Lung (tissue), 12 donors: Measurements from ENCODE around the gene TEC. TPM values are rescaled to one million over a fixed set of nuclear protein-coding genes. Genes with fewer than 3 reads are reported as not detected.
A peak's percentile ranks its signal among the peaks of the same experiment; 100 is the strongest.

Experiments used
- ATAC-seq: fragments of 200-7000 bp; cut with Tn5 transposase; one replicate; pipeline ENCODE4 v1.9.1; 2020; ENCODE audit warnings: moderate number of reproducible peaks; ENCODE audit not compliant: insufficient read depth, low FRiP score
- DNase-seq, 3 donors: peaks; one replicate each; pipeline ENCODE4 v3.0.0-alpha.2; 2013 to 2017
- H3K27ac ChIP-seq, 2 donors: one replicate each; pipeline ENCODE4 v1.5.1; 2013; ENCODE audit warnings: mild to moderate bottlenecking in 2 of 2, moderate library complexity in 2 of 2, control low read depth in 1 of 2, inconsistent platforms in 1 of 2, low read depth in 1 of 2, low read length in 1 of 2
- H3K27me3 ChIP-seq, 3 donors: one replicate each; pipeline ENCODE4 v1.5.1; 2013; ENCODE audit warnings: low read length in 2 of 3; ENCODE audit not compliant: control insufficient read depth in 3 of 3, insufficient read depth in 3 of 3
- H3K36me3 ChIP-seq, 4 donors: one replicate each; pipeline ENCODE4 v1.5.1; 2013; ENCODE audit warnings: low read length in 4 of 4, mild to moderate bottlenecking in 1 of 4, moderate library complexity in 1 of 4; ENCODE audit not compliant: control insufficient read depth in 4 of 4, insufficient read depth in 4 of 4
- H3K4me1 ChIP-seq, 5 donors: one replicate each; pipeline ENCODE4 v1.5.1; 2013; ENCODE audit warnings: low read length in 5 of 5, mild to moderate bottlenecking in 2 of 5, moderate library complexity in 1 of 5; ENCODE audit not compliant: control insufficient read depth in 5 of 5, insufficient read depth in 5 of 5
- H3K4me3 ChIP-seq: one replicate; pipeline ENCODE4 v1.5.1; 2013; ENCODE audit warnings: mild to moderate bottlenecking, control low read depth, moderate library complexity
- H3K9ac ChIP-seq, 2 donors: one replicate each; pipeline ENCODE4 v1.5.1; 2013; ENCODE audit warnings: low read length in 2 of 2, control low read depth in 1 of 2; ENCODE audit not compliant: insufficient read depth in 1 of 2
- H3K9me3 ChIP-seq, 4 donors: one replicate each; pipeline ENCODE4 v1.5.1; 2013; ENCODE audit warnings: low read length in 3 of 4, mild to moderate bottlenecking in 1 of 4, moderate library complexity in 1 of 4; ENCODE audit not compliant: control insufficient read depth in 4 of 4, insufficient read depth in 3 of 4
- WGBS, 2 donors: extraction: QIAGEN DNeasy Blood & Tissue Kit; methylation state at CpG; one replicate each; pipeline ENCODE4 v1.1.7; 2013; 5-methylcytosine and 5-hydroxymethylcytosine counted together
- polyA plus RNA-seq, 2 donors: library from polyadenylated mRNA; stranded (reverse); fragments of 200-250 nt; gene quantifications; one replicate each; pipeline ENCODE4 v1.2.1, GENCODE V29; 2013
- total RNA-seq, 2 donors: library from RNA; depleted of rRNA in 1 of 2; stranded (reverse); fragments of >200 nt in 1 of 2; gene quantifications; one replicate each; pipeline ENCODE4 v1.2.1, GENCODE V29; 2014 to 2021
- TF ChIP-seq, protein P1 (sequence below): IDR thresholded peaks from 2 replicates; pipeline ENCODE4 v1.5.1; 2012; ENCODE audit warnings: mild to moderate bottlenecking; ENCODE audit errors: control extremely low read depth, extremely low read depth
- donor health status: control.
- donor health status: control.
- donor health status: Bipolar disorder and iron deficiency.
- donor health status: healthy.
- donor health status: DM: yes; HTN: yes; CAD: no.

TEC gene
- total and polyA plus RNA-seq, 4 donors: 2.0 to 19.8 (median 3.1) TPM

DNA sequence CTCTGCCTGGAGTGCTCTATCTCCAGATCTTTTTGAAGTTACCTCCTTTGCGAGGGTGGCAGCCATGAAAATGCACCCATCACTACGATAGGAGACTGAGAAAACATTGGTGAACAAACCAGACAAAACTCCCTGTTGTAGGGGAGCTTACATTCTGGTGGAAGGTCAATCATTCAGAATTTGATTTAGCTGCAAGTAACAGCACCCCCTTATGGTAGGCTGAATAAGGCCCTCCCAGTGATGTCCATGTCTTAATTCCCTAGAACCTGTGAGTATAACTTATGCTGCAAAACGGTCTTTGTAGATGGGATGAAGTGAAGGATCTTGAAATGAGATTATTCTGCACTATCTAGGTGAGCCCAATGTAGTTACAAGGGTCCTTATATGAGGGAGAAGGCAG lies 5.6 kb upstream of the TEC start:
- DNase-seq (peak in 2 of 3 donors; percentile 43 to 46), ATAC-seq (no peak)
- Histone ChIP-seq H3K9ac (no peak overlapping the region), H3K27ac (no peak overlapping the region), H3K4me3 (no peak overlapping the region), H3K4me1 (peaks cover 0 to 9% (median 0%) of the 10 kb centered on the region in 5 donors), H3K9me3 (peaks cover 0 to 3% (median 0%) of the 10 kb centered on the region in 4 donors), H3K27me3 (no peaks in the 10 kb centered on the region), H3K36me3 (no peaks in the 10 kb centered on the region)
- TF ChIP-seq, protein P1, sequence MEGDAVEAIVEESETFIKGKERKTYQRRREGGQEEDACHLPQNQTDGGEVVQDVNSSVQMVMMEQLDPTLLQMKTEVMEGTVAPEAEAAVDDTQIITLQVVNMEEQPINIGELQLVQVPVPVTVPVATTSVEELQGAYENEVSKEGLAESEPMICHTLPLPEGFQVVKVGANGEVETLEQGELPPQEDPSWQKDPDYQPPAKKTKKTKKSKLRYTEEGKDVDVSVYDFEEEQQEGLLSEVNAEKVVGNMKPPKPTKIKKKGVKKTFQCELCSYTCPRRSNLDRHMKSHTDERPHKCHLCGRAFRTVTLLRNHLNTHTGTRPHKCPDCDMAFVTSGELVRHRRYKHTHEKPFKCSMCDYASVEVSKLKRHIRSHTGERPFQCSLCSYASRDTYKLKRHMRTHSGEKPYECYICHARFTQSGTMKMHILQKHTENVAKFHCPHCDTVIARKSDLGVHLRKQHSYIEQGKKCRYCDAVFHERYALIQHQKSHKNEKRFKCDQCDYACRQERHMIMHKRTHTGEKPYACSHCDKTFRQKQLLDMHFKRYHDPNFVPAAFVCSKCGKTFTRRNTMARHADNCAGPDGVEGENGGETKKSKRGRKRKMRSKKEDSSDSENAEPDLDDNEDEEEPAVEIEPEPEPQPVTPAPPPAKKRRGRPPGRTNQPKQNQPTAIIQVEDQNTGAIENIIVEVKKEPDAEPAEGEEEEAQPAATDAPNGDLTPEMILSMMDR: peak; percentile 41
- WGBS, 2 donors: 20 to 45% methylated on average over 3 of the region's 3 CpGs

DNA sequence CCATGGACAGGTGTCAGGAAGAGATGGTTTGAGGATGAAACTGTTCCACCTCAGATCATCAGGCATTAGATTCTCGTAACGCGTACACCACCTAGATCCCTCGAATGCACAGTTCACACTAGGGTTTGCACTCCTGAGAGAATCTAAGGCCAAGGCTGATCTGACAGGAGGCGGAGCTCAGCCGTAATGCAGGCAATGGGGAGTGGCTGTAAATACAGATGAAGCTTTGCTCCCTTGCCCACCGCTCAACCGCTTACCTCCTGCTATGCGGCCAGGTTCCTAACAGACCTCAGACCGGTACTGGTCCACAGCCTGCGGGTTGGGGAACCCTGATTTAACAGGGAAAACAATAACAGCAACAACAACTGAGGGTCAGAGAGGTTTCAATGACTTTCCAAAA lies 2.0 kb upstream of the TEC start:
- DNase-seq (no peak), ATAC-seq (no peak)
- no peak overlapping the region for H3K27ac ChIP-seq
- peaks cover 0 to 17% (median 2%) of the 10 kb centered on the region in 5 donors for H3K4me1 ChIP-seq
- WGBS, 2 donors: 95 to 96% methylated on average over 11 of the region's 11 CpGs
- H3K27me3 ChIP-seq: no peaks in the 10 kb centered on the region
- TF ChIP-seq, protein P1: no peak
- H3K9me3 ChIP-seq: no peaks in the 10 kb centered on the region
- no peak overlapping the region for H3K9ac ChIP-seq
- no peaks in the 10 kb centered on the region for H3K36me3 ChIP-seq
- no peak overlapping the region for H3K4me3 ChIP-seq

DNA sequence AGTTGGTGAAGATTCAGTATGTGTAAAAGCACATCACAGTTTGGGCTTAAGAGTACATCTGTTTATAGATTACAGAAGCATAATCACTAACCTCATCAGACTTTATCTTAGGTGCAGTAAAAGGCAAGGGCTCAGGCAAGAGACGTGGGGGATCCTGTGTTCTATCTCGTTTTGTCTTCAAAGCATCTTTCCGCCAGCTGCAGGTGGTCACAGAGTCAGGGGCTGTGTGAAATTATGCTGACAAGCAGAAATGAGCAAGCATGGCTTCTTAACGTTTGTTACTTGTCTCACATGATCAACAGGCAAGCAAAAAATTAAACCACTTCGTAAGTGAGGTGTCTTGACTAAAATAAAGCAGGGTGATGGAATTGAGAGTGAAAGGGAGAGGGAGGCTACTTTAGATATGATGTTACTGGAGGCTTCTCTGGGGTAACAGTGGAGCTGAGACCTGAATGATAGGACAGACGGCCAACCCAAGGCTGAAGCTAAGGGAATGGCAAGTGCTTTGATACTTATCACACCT lies 1.4 kb upstream of the TEC start:
- Histone ChIP-seq H3K36me3 (no peaks in the 10 kb centered on the region), H3K9ac (no peak overlapping the region), H3K27me3 (no peaks in the 10 kb centered on the region), H3K27ac (no peak overlapping the region), H3K9me3 (no peaks in the 10 kb centered on the region), H3K4me1 (peaks cover 0 to 17% (median 2%) of the 10 kb centered on the region in 5 donors), H3K4me3 (no peak overlapping the region)
- ATAC-seq (no peak), DNase-seq (no peak)
- 73 to 79% methylated on average over 6 of the region's 6 CpGs for WGBS, 2 donors
- TF ChIP-seq, protein P1: no peak

DNA sequence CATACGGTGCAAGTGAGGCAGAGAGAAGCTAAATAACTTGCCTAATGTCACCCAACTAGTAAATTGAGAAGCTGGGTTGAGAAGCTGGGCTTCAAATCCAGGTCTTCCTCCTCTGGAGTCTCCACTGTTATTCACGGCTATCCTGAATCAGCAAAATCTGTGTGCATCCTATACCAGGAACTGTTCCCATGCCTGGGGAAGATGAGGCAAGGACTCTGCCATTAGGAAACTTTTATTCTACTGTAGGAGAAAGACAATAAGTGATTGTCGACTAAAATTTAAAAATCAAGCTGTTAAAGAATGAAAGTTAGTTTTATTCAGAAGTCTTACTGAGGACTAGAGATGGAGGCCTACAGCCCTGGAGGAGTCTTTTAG lies 872 bp upstream of the TEC start:
- TF ChIP-seq, protein P1: no peak
- Histone ChIP-seq H3K27ac (peak overlapping the region in 1 of 2 donors; percentile 20), H3K4me3 (no peak overlapping the region), H3K9me3 (no peaks in the 10 kb centered on the region), H3K36me3 (no peaks in the 10 kb centered on the region), H3K9ac (peak overlapping the region; percentile 41 to 59), H3K4me1 (peaks cover 0 to 17% (median 2%) of the 10 kb centered on the region in 5 donors), H3K27me3 (no peaks in the 10 kb centered on the region)
- 51 to 53% methylated on average over 3 of the region's 3 CpGs for WGBS, 2 donors
- DNase-seq: no peak
- no peak for ATAC-seq
